Effector CD8-positive, alpha-beta T cell (primary cell): ENCODE data around the gene C1QC.

Source experiments
- DNase-seq: peaks from one replicate; lab custom pipeline; 2025; lab: John Stamatoyannopoulos, UW

The C1QC gene

GRCh38 chr1:22619252-22619651 lies 24.2 kb upstream of the C1QC start:
- DNase-seq: no peak

- no peak for DNase-seq
Observed at GRCh38 chr1:22619798-22620197, 23.6 kb upstream of the C1QC start.

- no peak for DNase-seq
Observed at GRCh38 chr1:22621761-22622160, 21.7 kb upstream of the C1QC start.

- no peak for DNase-seq
Observed at GRCh38 chr1:22625262-22625925, 18.0 kb upstream of the C1QC start.

- DNase-seq: no peak
Observed at GRCh38 chr1:22626237-22627157, 16.9 kb upstream of the C1QC start.

GRCh38 chr1:22627331-22627730 lies 16.1 kb upstream of the C1QC start:
- DNase-seq: no peak

GRCh38 chr1:22628698-22629444 lies 14.6 kb upstream of the C1QC start:
- no peak for DNase-seq

- DNase-seq: no peak
Observed at GRCh38 chr1:22629886-22630285, 13.5 kb upstream of the C1QC start.

GRCh38 chr1:22633697-22634463 lies 9.6 kb upstream of the C1QC start:
- no peak for DNase-seq

GRCh38 chr1:22635436-22635835 lies 8.0 kb upstream of the C1QC start:
- DNase-seq: no peak

GRCh38 chr1:22636353-22636752 lies 7.1 kb upstream of the C1QC start, which contains the start of gene C1QA:
C1QA (plus strand) TSS chr1:22636628; CDS start chr1:22637617, 989 bp downstream.
- no peak for DNase-seq

- DNase-seq: no peak
Observed at GRCh38 chr1:22636927-22637326, 6.5 kb upstream of the C1QC start.

GRCh38 chr1:22637907-22638445 lies 5.5 kb upstream of the C1QC start:
- DNase-seq: no peak

GRCh38 chr1:22638476-22639234 lies 4.8 kb upstream of the C1QC start:
- no peak for DNase-seq

GRCh38 chr1:22639286-22639685 lies 4.1 kb upstream of the C1QC start:
- no peak for DNase-seq

GRCh38 chr1:22641247-22641646 lies 2.2 kb upstream of the C1QC start:
- no peak for DNase-seq

GRCh38 chr1:22641906-22642636 lies 1.4 kb upstream of the C1QC start:
- peak; percentile 28 for DNase-seq

- DNase-seq: no peak
Observed at GRCh38 chr1:22643928-22644327, 495 bp downstream of the C1QC start.

- no peak for DNase-seq
Observed at GRCh38 chr1:22645931-22646330, 2.5 kb downstream of the C1QC start.

GRCh38 chr1:22646384-22646783 lies 3.0 kb downstream of the C1QC start:
- no peak for DNase-seq
